Measurements from ENCODE around the gene PPP1R37. TPM values are rescaled to one million over a fixed set of nuclear protein-coding genes. Genes with fewer than 3 reads are reported as not detected.

PPP1R37 gene

GRCh38 chr19:45195764-45196163 lies 102.8 kb downstream of the PPP1R37 start:
- DNase-seq (ENCODE audit: low spot score) = no peak
- no peak overlapping the region for H3K9ac ChIP-seq (ENCODE audit: low read depth, low read length, poor library complexity)
- WGBS, 2 donors (ENCODE audit: extremely low coverage in 2 of 2, insufficient read length in 2 of 2, insufficient replicate concordance in 1 of 2) = no CpG with 5 or more reads among the region's 6 CpGs

More at GRCh38 chr19:45195764-45196163, 102.8 kb downstream of the PPP1R37 start:
- Histone ChIP-seq H2AK5ac (ENCODE audit: low read depth, low read length) (no peak overlapping the region), H3K14ac (ENCODE audit: low read length) (no peak overlapping the region), H3K23ac (ENCODE audit: low read depth, low read length, poor library complexity) (no peak overlapping the region), H3K4ac (ENCODE audit: low read length) (no peak overlapping the region), H3K36me3 (replicated peaks in 1 of 2; ENCODE audit: control insufficient read depth in 2 of 2, insufficient read depth in 2 of 2, low read length in 2 of 2) (no peaks in the 10 kb centered on the region), H2BK120ac (ENCODE audit: low read depth, low read length) (no peak overlapping the region), H3K27me3 (ENCODE audit: control insufficient read depth in 3 of 3, insufficient read depth in 3 of 3, low read depth in 1 of 3, low read length in 3 of 3) (no peaks in the 10 kb centered on the region), H3K18ac (ENCODE audit: low read length) (no peak overlapping the region), H2AFZ (ENCODE audit: low read length) (no peak overlapping the region), H2BK15ac (ENCODE audit: low read length) (no peak overlapping the region), H3K79me1 (ENCODE audit: low read depth, low read length) (peaks cover 2% of the 10 kb centered on the region), H3K27ac (replicated peaks; ENCODE audit: low read length) (no peak overlapping the region), H4K8ac (ENCODE audit: low read depth, low read length) (no peak overlapping the region), H3K4me3 (ENCODE audit: low read length in 2 of 2) (no peak overlapping the region), H2BK12ac (ENCODE audit: low read length) (no peak overlapping the region), H3K4me2 (ENCODE audit: insufficient read depth, low read length, poor library complexity, severe bottlenecking) (no peak overlapping the region), H3K9me3 (replicated peaks in 1 of 2; ENCODE audit: control insufficient read depth in 2 of 2, insufficient read depth in 1 of 2, low read depth in 1 of 2, low read length in 2 of 2) (no peaks in the 10 kb centered on the region), H3K4me1 (ENCODE audit: control insufficient read depth in 2 of 2, insufficient read depth in 1 of 2, low read depth in 1 of 2, low read length in 2 of 2) (no peaks in the 10 kb centered on the region), H4K91ac (ENCODE audit: low read depth, low read length, poor library complexity) (no peak overlapping the region), H2BK5ac (ENCODE audit: low read length) (no peak overlapping the region)

Small RNA genes lying within 50 kb of the gene (small RNA-seq; reads per million reads assigned to genes)
- not detected for gene RNU6-611P (ENCODE audit: insufficient read depth)
